HG02840 (cell line): ENCODE results near the gene PHF13.

Experiments used
- ATAC-seq: cut with Tn5 transposase; IDR thresholded peaks from one replicate; pipeline ENCODE4 v1.9.1; 2021; ENCODE audit warnings: mild to moderate bottlenecking, moderate library complexity, moderate number of reproducible peaks; ENCODE audit not compliant: unreplicated experiment, low FRiP score

The PHF13 gene

DNA sequence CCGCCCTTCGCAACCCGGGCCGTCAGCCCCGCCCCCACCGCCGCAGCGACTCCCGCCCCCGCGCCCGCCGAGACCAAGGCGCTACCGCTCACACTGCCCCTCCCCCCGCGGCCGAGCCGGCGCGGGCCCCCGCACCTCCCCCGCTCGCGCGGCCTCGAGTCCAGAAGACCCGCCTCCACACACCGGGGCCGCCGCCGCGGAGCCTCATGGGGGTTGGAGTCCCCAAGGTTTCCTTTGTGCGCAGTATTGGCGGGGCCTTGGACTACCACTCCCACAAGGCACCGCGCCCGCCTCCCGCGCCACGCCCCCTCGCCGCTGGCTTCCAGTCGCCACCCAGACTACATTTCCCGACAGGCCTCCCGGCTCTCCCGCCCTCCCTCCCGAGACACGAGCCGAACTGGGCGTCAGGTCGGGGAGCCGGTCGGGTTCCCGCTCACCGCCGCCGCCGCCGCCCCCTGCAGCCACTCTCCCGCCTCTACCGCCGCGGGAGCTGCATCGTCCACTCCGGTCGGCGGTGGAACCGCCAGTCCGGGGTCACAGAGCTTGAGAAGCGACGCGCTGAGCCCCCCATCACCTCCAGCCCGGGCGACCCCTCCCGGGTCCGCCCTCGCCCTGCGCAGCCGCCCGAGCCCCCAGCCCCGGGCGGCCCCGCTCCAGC is at the start of gene PHF13:
Gene PHF13, plus strand, starts transcription at position 371 of the 658 bp plus-strand sequence. CDS start 336 bp downstream, outside the sequence.
- peak; percentile 90 for ATAC-seq

DNA sequence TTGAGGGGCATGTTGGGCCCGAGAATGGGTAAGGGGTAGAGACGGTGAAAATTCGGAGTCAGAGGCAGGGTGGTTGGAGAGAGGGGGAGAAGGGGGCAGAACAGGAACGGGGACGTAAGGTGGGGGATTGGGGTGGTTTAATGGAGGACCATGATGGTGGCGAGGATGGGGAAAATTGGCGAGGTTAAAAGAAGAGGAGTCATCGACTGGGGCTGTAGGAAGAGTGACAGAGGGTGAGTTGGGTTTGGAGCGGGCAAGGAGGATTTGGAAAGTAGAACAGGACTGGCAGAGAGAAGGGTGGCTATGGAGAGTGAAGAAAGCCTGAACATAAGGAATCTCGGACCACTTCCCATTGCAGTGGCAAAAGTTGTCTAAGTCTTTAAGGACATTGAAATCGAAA is 44.5 kb upstream of the PHF13 start:
- ATAC-seq = no peak

DNA sequence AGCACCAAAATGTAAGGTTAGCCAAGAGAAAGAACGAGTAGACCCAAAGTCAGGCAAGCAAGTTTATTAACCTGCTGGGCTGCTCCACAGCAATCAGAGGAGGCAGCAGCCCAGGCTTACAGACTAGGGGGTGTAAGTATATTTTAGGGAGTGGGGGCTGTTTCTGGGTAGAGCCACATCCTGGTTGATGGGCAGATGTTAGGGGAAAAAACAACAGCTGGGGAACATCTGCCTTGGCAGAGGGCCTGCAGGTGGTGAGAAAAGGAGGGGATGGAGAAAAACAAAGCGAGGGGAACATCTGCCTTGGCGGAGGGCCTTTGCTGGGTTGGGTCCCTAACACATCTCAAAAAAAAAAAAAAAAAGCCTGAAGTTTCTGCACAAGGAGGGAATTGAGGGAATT is 43.4 kb upstream of the PHF13 start:
- ATAC-seq = no peak

DNA sequence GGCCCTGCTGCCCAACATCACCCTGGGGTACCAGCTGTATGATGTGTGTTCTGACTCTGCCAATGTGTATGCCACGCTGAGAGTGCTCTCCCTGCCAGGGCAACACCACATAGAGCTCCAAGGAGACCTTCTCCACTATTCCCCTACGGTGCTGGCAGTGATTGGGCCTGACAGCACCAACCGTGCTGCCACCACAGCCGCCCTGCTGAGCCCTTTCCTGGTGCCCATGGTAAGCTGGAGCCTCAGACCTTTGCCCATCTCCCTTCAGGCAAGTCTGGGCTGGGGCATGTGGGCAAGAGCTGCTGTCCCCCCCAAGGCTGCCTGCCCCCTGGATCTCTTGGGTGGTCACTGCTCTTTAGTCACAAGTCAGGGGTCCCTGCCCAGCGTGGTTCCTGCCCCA is 42.5 kb upstream of the PHF13 start:
- no peak for ATAC-seq

DNA sequence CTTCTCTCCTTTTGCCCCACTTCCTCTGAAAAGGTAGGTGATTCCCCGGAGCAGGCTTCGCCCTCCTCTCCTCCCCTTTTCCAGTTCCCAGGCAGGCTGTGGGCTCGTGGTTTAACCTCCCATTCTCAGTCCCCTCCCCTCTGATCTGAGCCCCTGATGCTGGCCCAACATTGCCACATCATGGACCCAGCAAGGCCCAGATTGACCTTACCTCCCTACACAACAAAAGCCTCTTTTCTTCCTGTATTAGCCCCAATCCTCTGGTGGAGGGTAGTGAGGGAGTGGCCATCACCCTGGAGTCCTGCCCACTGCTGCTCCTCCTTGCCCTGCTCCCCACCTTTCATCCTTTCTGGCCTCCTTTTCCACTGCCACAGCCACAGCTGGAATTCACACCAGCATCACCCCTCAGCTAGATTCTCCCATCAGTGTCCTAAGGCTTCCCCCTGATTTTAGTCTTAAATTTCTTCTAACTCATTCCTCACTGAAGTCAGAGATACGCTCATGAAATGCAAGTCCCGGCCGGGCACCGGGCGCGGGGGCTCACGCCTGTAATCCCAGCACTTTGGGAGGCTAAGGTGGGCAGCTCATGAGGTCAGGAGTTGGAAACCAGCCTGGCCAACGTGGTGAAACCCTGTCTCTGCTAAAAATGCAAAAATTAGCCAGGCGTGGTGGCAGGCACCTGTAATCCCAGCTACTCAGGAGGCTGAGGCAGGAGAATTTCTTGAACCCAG is 40.7 kb upstream of the PHF13 start:
- ATAC-seq = no peak

DNA sequence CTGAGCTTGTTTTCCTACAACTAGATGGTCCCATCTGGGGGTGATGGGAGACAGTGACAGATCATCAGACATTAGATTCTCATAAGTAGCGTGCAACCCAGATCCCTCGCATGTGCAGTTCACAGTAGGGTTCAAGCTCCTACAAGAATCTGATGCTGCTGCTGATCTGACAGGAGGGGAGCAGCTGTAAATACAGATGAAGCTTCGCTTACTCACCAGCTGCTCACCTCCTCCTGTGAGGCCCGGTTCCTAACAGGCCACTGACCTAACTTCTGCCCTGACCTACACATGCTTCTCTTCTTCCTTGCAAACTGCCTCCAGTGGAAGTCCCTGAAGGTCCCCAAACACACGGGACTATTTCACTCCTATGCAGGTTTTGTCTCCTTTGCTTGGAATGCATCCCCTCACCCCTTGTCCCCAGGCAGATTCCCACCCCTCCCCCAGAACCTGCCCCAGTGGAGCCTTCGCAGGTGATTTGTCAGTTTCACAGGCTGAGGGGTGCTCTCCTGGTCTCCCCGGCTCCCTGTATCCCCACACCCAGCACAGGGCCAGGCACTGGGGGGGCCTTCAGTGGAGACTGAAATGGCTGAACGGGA is 39.4 kb upstream of the PHF13 start:
- ATAC-seq = no peak

DNA sequence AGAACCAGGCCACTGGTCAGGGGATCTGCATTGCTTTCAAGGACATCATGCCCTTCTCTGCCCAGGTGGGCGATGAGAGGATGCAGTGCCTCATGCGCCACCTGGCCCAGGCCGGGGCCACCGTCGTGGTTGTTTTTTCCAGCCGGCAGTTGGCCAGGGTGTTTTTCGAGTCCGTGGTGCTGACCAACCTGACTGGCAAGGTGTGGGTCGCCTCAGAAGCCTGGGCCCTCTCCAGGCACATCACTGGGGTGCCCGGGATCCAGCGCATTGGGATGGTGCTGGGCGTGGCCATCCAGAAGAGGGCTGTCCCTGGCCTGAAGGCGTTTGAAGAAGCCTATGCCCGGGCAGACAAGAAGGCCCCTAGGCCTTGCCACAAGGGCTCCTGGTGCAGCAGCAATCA is 38.7 kb upstream of the PHF13 start:
- no peak for ATAC-seq

DNA sequence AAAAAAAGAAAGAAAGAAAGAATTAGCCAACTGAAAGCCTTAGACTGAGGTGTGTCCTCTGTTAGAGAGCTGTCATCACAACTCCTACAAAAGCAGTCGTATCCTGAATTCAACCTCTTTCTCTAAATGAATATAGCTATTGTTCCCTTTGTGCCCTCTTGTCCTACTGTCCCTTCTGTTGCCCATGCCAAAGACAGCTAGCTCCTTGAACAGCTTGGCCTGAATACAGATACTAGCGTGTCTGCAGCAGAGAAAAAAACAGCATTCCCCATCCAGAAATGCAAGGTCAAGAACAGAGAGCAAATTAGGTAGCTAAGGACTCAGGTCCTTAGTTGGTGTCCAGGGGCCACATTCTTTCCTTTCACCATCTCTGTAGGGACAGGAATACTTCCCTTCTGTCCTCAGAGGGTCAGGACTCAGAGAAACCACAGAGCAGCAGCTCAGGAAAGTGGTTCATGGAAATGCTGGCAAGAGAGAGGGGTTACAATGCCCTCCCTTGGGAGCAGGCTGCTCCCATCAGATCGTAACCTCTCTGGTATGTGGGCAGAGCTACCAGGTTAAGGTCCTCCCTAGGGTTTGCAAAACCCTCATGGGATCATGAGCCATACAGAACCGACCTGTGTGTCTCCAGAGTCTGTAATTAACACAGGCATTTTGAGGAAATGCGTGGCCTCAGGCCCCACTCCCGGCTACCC is 35.6 kb upstream of the PHF13 start:
- no peak for ATAC-seq

DNA sequence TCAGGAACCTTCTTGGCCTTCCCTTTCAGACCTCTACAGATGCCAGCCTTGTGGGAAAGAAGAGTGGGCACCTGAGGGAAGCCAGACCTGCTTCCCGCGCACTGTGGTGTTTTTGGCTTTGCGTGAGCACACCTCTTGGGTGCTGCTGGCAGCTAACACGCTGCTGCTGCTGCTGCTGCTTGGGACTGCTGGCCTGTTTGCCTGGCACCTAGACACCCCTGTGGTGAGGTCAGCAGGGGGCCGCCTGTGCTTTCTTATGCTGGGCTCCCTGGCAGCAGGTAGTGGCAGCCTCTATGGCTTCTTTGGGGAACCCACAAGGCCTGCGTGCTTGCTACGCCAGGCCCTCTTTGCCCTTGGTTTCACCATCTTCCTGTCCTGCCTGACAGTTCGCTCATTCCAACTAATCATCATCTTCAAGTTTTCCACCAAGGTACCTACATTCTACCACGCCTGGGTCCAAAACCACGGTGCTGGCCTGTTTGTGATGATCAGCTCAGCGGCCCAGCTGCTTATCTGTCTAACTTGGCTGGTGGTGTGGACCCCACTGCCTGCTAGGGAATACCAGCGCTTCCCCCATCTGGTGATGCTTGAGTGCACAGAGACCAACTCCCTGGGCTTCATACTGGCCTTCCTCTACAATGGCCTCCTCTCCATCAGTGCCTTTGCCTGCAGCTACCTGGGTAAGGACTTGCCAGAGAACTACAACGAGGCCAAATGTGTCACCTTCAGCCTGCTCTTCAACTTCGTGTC is 34.7 kb upstream of the PHF13 start:
- no peak for ATAC-seq

DNA sequence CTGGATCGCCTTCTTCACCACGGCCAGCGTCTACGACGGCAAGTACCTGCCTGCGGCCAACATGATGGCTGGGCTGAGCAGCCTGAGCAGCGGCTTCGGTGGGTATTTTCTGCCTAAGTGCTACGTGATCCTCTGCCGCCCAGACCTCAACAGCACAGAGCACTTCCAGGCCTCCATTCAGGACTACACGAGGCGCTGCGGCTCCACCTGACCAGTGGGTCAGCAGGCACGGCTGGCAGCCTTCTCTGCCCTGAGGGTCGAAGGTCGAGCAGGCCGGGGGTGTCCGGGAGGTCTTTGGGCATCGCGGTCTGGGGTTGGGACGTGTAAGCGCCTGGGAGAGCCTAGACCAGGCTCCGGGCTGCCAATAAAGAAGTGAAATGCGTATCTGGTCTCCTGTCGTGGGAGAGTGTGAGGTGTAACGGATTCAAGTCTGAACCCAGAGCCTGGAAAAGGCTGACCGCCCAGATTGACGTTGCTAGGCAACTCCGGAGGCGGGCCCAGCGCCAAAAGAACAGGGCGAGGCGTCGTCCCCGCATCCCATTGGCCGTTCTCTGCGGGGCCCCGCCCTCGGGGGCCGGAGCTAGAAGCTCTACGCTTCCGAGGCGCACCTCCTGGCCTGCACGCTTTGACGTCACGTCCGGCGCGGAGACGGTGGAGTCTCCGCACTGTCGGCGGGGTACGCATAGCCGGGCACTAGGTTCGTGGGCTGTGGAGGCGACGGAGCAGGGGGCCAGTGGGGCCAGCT is 34.0 kb upstream of the PHF13 start, which contains the start of gene ZBTB48:
Gene ZBTB48, plus strand, starts transcription at position 621 of the 745 bp plus-strand sequence. CDS start 616 bp downstream, outside the sequence.
- peak; percentile 96 for ATAC-seq

DNA sequence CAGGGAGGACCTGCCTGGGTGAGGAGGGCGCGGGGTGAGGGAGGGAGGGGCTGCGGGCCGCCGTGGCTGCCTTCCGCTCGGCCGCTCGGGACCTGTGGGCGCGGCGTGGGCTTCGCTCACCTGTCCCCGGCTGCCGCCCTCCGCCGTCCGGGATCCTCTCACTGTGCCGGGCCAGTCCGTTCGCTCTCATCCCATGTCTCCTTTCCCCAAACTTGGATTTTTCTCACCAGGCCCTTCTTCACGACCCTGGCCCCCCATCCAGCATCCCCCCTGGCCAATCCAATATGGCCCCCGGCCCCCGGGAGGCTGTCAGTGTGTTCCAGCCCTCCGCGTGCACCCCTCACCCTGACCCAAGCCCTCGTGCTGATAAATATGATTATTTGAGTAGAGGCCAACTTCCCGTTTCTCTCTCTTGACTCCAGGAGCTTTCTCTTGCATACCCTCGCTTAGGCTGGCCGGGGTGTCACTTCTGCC is 33.4 kb upstream of the PHF13 start:
- ATAC-seq = no peak

DNA sequence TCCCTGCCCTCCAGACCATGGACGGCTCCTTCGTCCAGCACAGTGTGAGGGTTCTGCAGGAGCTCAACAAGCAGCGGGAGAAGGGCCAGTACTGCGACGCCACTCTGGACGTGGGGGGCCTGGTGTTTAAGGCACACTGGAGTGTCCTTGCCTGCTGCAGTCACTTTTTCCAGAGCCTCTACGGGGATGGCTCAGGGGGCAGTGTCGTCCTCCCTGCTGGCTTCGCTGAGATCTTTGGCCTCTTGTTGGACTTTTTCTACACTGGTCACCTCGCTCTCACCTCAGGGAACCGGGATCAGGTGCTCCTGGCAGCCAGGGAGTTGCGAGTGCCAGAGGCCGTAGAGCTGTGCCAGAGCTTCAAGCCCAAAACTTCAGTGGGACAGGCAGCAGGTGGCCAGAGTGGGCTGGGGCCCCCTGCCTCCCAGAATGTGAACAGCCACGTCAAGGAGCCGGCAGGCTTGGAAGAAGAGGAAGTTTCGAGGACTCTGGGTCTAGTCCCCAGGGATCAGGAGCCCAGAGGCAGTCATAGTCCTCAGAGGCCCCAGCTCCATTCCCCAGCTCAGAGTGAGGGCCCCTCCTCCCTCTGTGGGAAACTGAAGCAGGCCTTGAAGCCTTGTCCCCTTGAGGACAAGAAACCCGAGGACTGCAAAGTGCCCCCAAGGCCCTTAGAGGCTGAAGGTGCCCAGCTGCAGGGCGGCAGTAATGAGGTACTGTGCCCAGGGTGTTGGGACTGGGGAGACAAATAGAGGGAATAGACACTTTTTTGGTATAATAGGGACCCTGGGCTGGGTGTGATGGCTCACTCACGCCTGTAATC is 32.7 kb upstream of the PHF13 start:
- no peak for ATAC-seq

DNA sequence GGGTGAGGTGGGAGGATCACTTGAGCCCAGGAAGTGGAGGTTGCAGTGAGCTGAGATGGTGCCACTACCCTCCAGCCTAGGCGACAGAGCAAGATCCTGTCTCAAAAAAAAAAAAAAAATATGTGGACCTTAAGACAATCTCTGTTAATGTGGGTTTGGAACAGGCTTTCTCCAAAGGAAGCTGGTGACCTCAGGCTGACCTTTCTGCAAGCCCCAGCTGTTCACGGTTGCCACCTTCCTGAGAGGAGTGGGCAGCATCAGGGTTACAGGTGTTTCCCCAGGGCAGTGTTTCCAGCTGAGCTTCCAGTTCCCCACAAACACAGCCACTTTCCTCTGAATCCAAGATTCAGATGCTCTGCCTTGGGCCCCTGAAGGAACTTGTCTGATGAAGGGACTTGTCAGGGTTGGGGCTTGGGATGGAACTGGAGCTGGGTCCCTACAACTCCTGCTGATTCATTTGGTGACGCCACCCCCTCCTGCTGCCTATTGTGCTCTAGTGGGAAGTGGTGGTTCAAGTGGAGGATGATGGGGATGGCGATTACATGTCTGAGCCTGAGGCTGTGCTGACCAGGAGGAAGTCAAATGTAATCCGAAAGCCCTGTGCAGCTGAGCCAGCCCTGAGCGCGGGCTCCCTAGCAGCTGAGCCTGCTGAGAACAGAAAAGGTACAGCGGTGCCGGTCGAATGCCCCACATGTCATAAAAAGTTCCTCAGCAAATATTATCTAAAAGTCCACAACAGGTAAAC is 31.8 kb upstream of the PHF13 start:
- no peak for ATAC-seq

DNA sequence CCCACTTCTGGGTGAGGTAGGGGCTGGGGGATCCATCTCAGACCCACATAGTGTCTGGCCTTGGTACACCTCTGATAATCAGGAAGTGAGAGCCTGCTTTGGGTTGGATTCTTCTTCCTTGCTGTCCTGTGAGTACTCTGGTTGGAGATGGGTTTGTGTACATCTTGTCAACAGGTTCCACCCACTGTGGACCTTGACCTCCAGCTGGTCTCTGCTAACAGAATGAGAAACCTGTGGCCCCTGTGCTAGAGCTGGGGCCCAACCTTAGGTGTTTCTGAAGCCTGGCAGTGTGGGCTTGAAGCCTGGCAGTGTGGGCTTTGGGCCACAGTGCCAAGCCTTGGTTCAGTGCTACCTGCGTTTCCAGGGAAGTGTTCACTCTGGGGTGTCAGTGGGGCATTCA is 31.2 kb upstream of the PHF13 start:
- no peak for ATAC-seq

DNA sequence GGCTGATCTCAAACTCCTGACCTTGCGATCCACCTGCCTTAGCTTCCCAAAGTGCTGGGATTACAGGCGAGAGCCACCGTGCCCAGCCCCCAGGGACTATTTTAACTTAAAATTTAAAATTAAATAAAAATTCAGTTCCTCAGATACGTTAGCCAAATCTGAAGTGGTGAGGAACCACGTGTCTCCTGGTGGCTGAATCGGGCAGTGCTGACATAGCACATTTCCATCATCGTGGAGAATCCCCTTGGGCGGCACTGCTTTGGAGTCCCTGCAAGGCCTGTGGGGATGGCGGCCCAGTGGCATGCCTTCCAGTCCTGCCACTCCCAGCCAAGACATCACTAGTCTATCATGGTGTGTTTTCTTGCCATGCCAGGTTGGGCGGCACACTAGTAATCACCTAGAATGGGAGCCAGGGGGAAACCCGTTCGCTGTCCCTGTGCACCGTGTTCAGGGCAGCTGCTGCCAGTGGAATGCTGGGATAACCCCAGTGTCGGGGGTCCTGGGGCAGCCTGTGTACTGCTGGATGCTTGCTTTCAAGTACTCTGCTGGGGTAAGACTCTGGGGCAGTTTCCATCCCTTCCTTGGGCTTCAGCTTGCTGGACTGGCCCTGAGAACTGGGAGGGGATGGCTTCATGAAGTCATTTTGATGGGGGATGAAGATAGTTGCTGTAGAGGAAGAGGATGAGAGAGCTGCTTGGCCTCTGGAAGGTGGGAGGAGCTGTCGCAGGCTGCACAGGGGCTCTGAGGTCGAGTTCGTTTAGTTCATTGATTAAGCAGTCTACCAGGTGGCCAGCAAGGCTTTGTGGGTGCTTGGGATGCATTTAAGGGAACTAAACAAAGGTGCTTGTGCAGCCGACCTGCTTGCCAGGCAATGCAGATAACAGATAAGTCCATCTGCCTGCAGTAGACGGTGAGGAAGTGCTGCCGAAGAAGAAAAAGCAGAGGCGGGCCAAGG is 29.1 kb upstream of the PHF13 start:
- no peak for ATAC-seq

DNA sequence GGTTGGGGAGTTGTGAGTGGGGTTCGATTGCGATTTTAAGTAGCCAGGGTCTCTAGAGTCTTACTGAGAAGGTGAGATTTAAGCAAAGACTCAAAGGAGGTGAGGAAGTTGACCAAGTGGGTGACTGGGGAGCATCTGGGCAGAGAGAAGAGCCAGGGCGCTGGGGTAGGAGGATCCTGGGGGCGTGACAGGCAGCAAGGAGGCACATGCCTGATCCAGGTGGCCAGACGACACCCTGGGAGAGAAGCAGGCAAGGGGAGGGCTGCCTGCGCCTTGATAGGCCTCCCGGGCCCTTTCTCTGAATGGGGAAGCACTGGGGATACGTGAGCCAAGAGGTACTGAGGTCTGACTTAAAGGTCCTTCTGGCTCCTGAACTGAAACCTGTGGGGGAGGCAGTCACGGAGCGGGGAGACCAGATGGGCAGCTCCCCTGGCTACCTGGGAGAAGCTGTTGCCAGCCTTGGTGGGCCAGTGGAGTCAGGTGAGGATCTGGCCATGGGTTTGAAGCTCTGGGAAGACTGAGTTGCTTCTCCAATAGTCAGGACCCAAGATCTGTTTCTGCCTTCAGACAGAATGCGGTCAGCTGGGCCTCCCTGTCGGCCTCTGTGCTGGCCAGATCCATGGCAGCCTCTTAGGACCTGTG is 28.3 kb upstream of the PHF13 start:
- ATAC-seq = no peak
